Measurements from ENCODE around the gene FILIP1L. TPM values are rescaled to one million over a fixed set of nuclear protein-coding genes. Genes with fewer than 3 reads are reported as not detected.

Gene FILIP1L
- total and polyA plus RNA-seq, 2 donors (not counting 1 experiment from before 2014, with no cell fraction given): 0.32 to 0.48 TPM

DNA sequence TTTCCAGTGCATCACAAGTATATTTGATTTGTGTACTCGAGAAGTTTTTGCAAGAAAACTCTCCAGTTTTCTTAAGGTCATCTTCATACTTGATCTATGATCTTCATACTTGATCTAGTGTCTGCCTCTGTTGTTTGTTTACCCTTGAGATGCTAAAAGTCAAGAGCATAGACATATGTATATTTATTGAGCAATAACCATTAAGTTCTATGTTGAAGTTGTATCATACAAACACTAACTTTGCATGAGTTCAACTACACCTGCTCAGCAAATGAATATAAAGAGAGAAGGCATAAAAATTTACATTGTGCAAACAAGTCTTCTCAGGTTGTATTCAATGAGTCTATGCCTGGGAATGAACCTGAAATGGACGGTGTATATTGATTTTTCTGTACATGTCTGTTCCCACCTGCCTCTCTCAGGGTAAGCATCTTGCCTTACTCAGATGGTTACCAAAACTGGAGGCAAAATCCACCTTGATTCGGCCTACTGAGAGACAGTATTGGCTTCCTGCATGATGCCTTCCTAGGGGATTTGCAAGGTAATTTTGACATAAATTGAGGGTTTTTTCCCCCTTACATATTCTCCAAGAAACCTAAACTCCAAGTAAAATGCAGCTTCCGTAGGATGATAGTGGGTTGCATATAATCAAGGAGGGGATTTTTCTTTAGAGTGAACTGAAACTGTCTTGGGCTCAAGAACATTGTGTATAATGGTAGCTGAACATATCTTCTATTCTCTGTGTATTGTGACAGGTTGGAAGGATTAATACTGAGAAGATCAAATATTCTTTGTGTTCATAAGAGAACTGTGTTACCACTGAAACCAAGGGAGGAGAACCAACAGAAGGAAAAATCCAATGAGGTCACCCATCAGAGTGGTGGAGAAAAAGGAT is 110.4 kb downstream of the FILIP1L start:
- no peak overlapping the region for H3K4me3 ChIP-seq (ENCODE audit: control extremely low read depth in 1 of 5, extremely low read depth in 1 of 5, insufficient read depth in 1 of 5, low read depth in 2 of 5, low read length in 4 of 5)
- no peak overlapping the region for H3K4me2 ChIP-seq (replicated peaks; ENCODE audit: low read depth, low read length, poor library complexity, severe bottlenecking)
- H2AFZ ChIP-seq (ENCODE audit: insufficient read depth, low read depth, low read length, poor library complexity, severe bottlenecking): no peak overlapping the region
- Mint-ChIP-seq H3K27ac (no peak overlapping the region), H3K27me3 (no peaks in the 10 kb centered on the region), H3K4me1 (peaks cover 21% of the 10 kb centered on the region), H3K9me3 (ENCODE audit: insufficient read depth) (no peaks in the 10 kb centered on the region), H3K4me3 (no peak overlapping the region)
- no peaks in the 10 kb centered on the region for H3K4me1 ChIP-seq (ENCODE audit: control insufficient read depth in 2 of 2, insufficient read depth in 2 of 2, low read length in 2 of 2)
- H3K36me3 ChIP-seq (replicated peaks in 1 of 2; ENCODE audit: control extremely low read depth in 1 of 2, control insufficient read depth in 1 of 2, extremely low read depth in 1 of 2, insufficient read depth in 2 of 2, low read length in 1 of 2): no peaks in the 10 kb centered on the region
- H3K27ac ChIP-seq (ENCODE audit: low read length in 2 of 2): no peak overlapping the region
- no peak overlapping the region for H3K9ac ChIP-seq (ENCODE audit: low read length)
- H3K9me3 ChIP-seq (ENCODE audit: control extremely low read depth in 1 of 3, control insufficient read depth in 2 of 3, insufficient read depth in 1 of 3, low read length in 2 of 3): peaks cover 0 to 1% (median 0%) of the 10 kb centered on the region in 3 donors
- CTCF ChIA-PET: no interaction called here
- WGBS (ENCODE audit: insufficient coverage): no CpG with 5 or more reads among the region's 4 CpGs
- DNase-seq: no peak
- POLR2A ChIA-PET: no interaction called here
- H4K20me1 ChIP-seq (ENCODE audit: control insufficient read depth, insufficient read depth, low read length, poor library complexity, severe bottlenecking): no peaks in the 10 kb centered on the region
- TF ChIP-seq, protein P1, sequence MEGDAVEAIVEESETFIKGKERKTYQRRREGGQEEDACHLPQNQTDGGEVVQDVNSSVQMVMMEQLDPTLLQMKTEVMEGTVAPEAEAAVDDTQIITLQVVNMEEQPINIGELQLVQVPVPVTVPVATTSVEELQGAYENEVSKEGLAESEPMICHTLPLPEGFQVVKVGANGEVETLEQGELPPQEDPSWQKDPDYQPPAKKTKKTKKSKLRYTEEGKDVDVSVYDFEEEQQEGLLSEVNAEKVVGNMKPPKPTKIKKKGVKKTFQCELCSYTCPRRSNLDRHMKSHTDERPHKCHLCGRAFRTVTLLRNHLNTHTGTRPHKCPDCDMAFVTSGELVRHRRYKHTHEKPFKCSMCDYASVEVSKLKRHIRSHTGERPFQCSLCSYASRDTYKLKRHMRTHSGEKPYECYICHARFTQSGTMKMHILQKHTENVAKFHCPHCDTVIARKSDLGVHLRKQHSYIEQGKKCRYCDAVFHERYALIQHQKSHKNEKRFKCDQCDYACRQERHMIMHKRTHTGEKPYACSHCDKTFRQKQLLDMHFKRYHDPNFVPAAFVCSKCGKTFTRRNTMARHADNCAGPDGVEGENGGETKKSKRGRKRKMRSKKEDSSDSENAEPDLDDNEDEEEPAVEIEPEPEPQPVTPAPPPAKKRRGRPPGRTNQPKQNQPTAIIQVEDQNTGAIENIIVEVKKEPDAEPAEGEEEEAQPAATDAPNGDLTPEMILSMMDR (IDR thresholded peaks at IDR 0.05): no peak
- no peak for TF ChIP-seq EZH2 (IDR thresholded peaks at IDR 0.05; ENCODE audit: borderline replicate concordance, insufficient read depth, low read depth, low read length, poor library complexity, severe bottlenecking)
- ATAC-seq (ENCODE audit: low read depth): no peak
- no peaks in the 10 kb centered on the region for H3K79me2 ChIP-seq (ENCODE audit: control insufficient read depth, insufficient read depth, low read length)
- H3K27me3 ChIP-seq (replicated peaks in 1 of 4; ENCODE audit: control extremely low read depth in 1 of 4, control insufficient read depth in 3 of 4, insufficient read depth in 4 of 4, low read length in 3 of 4): no peaks in the 10 kb centered on the region
- intact Hi-C loops (cut with micrococcal nuclease): no loop called here

All from B cell (primary cell).